OCI-LY7 (cell line): ENCODE measurements around the gene RPS5. TPM values are rescaled to one million over a fixed set of nuclear protein-coding genes. Genes with fewer than 3 reads are reported as not detected.

ENCODE experiments used
- BruUV-seq: library from RNA; stranded (reverse); fragments of 400-500 nt; replicated peaks from 2 replicates; lab custom pipeline; 2021; lab: Mats Ljungman, UMichigan
- CTCF ChIA-PET: fragments of 300-600 bp; sonication (Branson Sonifier 250); formaldehyde crosslinking; loops from one replicate; lab custom pipeline; 2022; ENCODE audit warnings: antibody characterized with exemption; ENCODE audit not compliant: unreplicated experiment; lab: Charles Lee
- POLR2A ChIA-PET: fragments of 300-600 bp; sonication (Branson Sonifier 250); formaldehyde crosslinking; loops from one replicate; lab custom pipeline; 2022; ENCODE audit warnings: antibody characterized with exemption; lab: Charles Lee
- DNase-seq: peaks from one replicate; pipeline ENCODE4 v3.0.0-alpha.2; 2015; ENCODE audit warnings: low spot score
- H2AFZ ChIP-seq: fragments of 200-600 bp; sonication (generic), shearing (Covaris generic); 2 replicates; pipeline ENCODE4 v1.6.1; 2014; ENCODE audit warnings: mild to moderate bottlenecking, antibody characterized with exemption, low read length, moderate library complexity
- H3K27ac ChIP-seq: fragments of 200-600 bp; sonication (generic); 2 replicates; pipeline ENCODE4 v1.5.1; 2014; ENCODE audit warnings: mixed run types, low read depth, mild to moderate bottlenecking, moderate library complexity, low read length, inconsistent platforms; ENCODE audit not compliant: poor library complexity, severe bottlenecking
- H3K36me3 ChIP-seq: fragments of 200-600 bp; sonication (generic); 2 replicates; pipeline ENCODE4 v1.6.1; 2014; ENCODE audit warnings: mild to moderate bottlenecking, antibody characterized with exemption, low read length, moderate library complexity, mixed read lengths; ENCODE audit not compliant: insufficient read depth
- H3K4me1 ChIP-seq: fragments of 200-600 bp; sonication (generic); 2 replicates; pipeline ENCODE4 v1.5.1; 2014; ENCODE audit warnings: mild to moderate bottlenecking, low read length; ENCODE audit not compliant: insufficient read depth, poor library complexity, severe bottlenecking
- H3K4me2 ChIP-seq: fragments of 200-600 bp; sonication (generic); 2 replicates; pipeline ENCODE4 v1.6.1; 2014; ENCODE audit warnings: mild to moderate bottlenecking, low read length
- H3K4me3 ChIP-seq: fragments of 200-600 bp; sonication (generic); 2 replicates; pipeline ENCODE4 v1.5.1; 2014; ENCODE audit warnings: mild to moderate bottlenecking, low read depth, low read length; ENCODE audit not compliant: poor library complexity, severe bottlenecking
- H3K79me2 ChIP-seq: fragments of 200-600 bp; sonication (generic); 2 replicates; pipeline ENCODE4 v1.6.1; 2016; ENCODE audit warnings: low read depth, mild to moderate bottlenecking, low read length, moderate library complexity, mixed read lengths; ENCODE audit not compliant: insufficient read depth
- H3K9me2 ChIP-seq: fragments of 200-600 bp; sonication (generic); 2 replicates; pipeline ENCODE4 v1.6.1; 2016; ENCODE audit warnings: mild to moderate bottlenecking, low read length, mixed read lengths; ENCODE audit not compliant: insufficient read depth
- H3K9me3 ChIP-seq: fragments of 200-600 bp; sonication (generic); 2 replicates; pipeline ENCODE4 v1.6.1; 2014; ENCODE audit warnings: mild to moderate bottlenecking, mixed run types, low read length, mixed read lengths
- H4K20me1 ChIP-seq: fragments of 200-600 bp; sonication (generic); 2 replicates; pipeline ENCODE4 v1.6.1; 2014; ENCODE audit warnings: mild to moderate bottlenecking, antibody characterized with exemption, low read length, moderate library complexity, mixed read lengths; ENCODE audit not compliant: insufficient read depth
- CTCF ChIP-seq: fragments of 200-600 bp; sonication (generic); conservative IDR thresholded peaks from 2 replicates; pipeline ENCODE4 v1.5.1; 2014; ENCODE audit warnings: mild to moderate bottlenecking, antibody characterized with exemption, low read length, moderate library complexity, mixed read lengths
- EZH2phosphoT487 ChIP-seq: fragments of 200-600 bp; sonication (generic); IDR thresholded peaks from 2 replicates; pipeline ENCODE4 v1.6.1; 2018; ENCODE audit warnings: low read depth, borderline replicate concordance, mild to moderate bottlenecking, mixed run types, antibody characterized with exemption, low read length, moderate library complexity, mixed read lengths
- intact Hi-C: fragments of 100-400 bp; cut with micrococcal nuclease; formaldehyde crosslinking; loops from one replicate; pipeline ENCODE4 v1.10.0; 2022; ENCODE audit not compliant: unreplicated experiment
- total RNA-seq, 2 experiments: library from RNA; depleted of rRNA in 1 of 2; stranded (reverse); fragments of >200 nt in 1 of 2; shearing (Covaris generic) in 1 of 2; gene quantifications; 2 replicates each; pipeline ENCODE4 v1.2.3, GENCODE V29; 2014 to 2022

The RPS5 gene
- total RNA-seq, 2 experiments from 2014 or later: 1,607 to 3,333 TPM

- Histone ChIP-seq H3K4me2 (no peak overlapping the region), H3K4me1 (peaks cover 13% of the 10 kb centered on the region), H4K20me1 (peaks cover 17% of the 10 kb centered on the region), H2AFZ (no peak overlapping the region), H3K9me2 (no peaks in the 10 kb centered on the region), H3K4me3 (no peak overlapping the region), H3K36me3 (peaks cover 87% of the 10 kb centered on the region), H3K27ac (no peak overlapping the region), H3K79me2 (peaks cover 39% of the 10 kb centered on the region), H3K9me3 (no peaks in the 10 kb centered on the region)
- POLR2A ChIA-PET: no interaction called here
- no peak for TF ChIP-seq CTCF
- no peak for TF ChIP-seq EZH2phosphoT487
- DNase-seq: no peak
- BruUV-seq: no TSS peak
- intact Hi-C loops: no loop called here
- CTCF ChIA-PET: no interaction called here
These were observed 6.1 kb downstream of the RPS5 start for GRCh38 chr19:58392945-58393724.

- CTCF ChIA-PET: no interaction called here
These were observed 6.6 kb downstream of the RPS5 start for GRCh38 chr19:58393725-58394033.

More at GRCh38 chr19:58393725-58394033, 6.6 kb downstream of the RPS5 start:
- Histone ChIP-seq H3K79me2 (peaks cover 34% of the 10 kb centered on the region), H3K27ac (no peak overlapping the region), H3K9me2 (no peaks in the 10 kb centered on the region), H3K4me1 (peaks cover 7% of the 10 kb centered on the region), H3K4me2 (no peak overlapping the region), H3K9me3 (no peaks in the 10 kb centered on the region), H2AFZ (no peak overlapping the region), H3K4me3 (no peak overlapping the region), H4K20me1 (peaks cover 14% of the 10 kb centered on the region), H3K36me3 (peaks cover 81% of the 10 kb centered on the region)
- no peak for TF ChIP-seq CTCF
- TF ChIP-seq EZH2phosphoT487: no peak
- DNase-seq: no peak
- POLR2A ChIA-PET: no interaction called here
- intact Hi-C loops: no loop called here
- no TSS peak for BruUV-seq
